Liver (tissue), 9 donors: ENCODE results near the gene TFB1M. TPM values are rescaled to one million over a fixed set of nuclear protein-coding genes. Genes with fewer than 3 reads are reported as not detected.

Experiments used
- DNase-seq: peaks from one replicate; pipeline ENCODE4 v3.0.0-alpha.2; 2017; ENCODE audit warnings: low spot score
- H3K27ac ChIP-seq, 2 donors: one replicate each; pipeline ENCODE4 v1.7.0; 2013; ENCODE audit warnings: inconsistent platforms in 2 of 2, low read length in 2 of 2, control low read depth in 1 of 2, low read depth in 1 of 2, mild to moderate bottlenecking in 1 of 2
- H3K27me3 ChIP-seq, 4 donors: one replicate each; pipeline versions ENCODE4 v1.6.1 to v1.7.0; 2013; ENCODE audit warnings: low read length in 3 of 4, inconsistent platforms in 1 of 4, mild to moderate bottlenecking in 1 of 4, moderate library complexity in 1 of 4; ENCODE audit not compliant: control insufficient read depth in 4 of 4, insufficient read depth in 4 of 4
- H3K36me3 ChIP-seq, 4 donors: one replicate each; pipeline versions ENCODE4 v1.6.1 to v1.7.0; 2013; ENCODE audit warnings: low read length in 3 of 4, mild to moderate bottlenecking in 3 of 4, low read depth in 1 of 4, moderate library complexity in 1 of 4; ENCODE audit not compliant: control insufficient read depth in 4 of 4, insufficient read depth in 3 of 4
- H3K4me1 ChIP-seq, 4 donors: one replicate each; pipeline versions ENCODE4 v1.6.1 to v1.7.0; 2013; ENCODE audit warnings: low read length in 3 of 4, mild to moderate bottlenecking in 3 of 4, moderate library complexity in 1 of 4; ENCODE audit not compliant: control insufficient read depth in 4 of 4, insufficient read depth in 4 of 4
- H3K4me3 ChIP-seq, 3 donors: one replicate each; pipeline versions ENCODE4 v1.6.1 to v1.7.0; 2013; ENCODE audit warnings: low read length in 3 of 3, control low read depth in 1 of 3, low read depth in 1 of 3, mild to moderate bottlenecking in 1 of 3
- H3K9ac ChIP-seq, 2 donors: one replicate each; pipeline ENCODE4 v1.7.0; 2013; ENCODE audit warnings: low read length in 2 of 2, mild to moderate bottlenecking in 2 of 2, moderate library complexity in 2 of 2, control low read depth in 1 of 2, low read depth in 1 of 2
- H3K9me3 ChIP-seq, 4 donors: one replicate each; pipeline versions ENCODE4 v1.6.1 to v1.7.0; 2013; ENCODE audit warnings: low read length in 3 of 4; ENCODE audit not compliant: control insufficient read depth in 4 of 4
- ATF3 ChIP-seq: IDR thresholded peaks from 2 replicates; pipeline ENCODE4 v1.6.1; 2016; ENCODE audit warnings: antibody characterized with exemption
- EGR1 ChIP-seq, 2 donors: IDR thresholded peaks; 2 replicates each; pipeline ENCODE4 v1.6.1; 2016 to 2018; ENCODE audit warnings: antibody characterized with exemption in 2 of 2, low read depth in 2 of 2
- FOXA1 ChIP-seq: IDR thresholded peaks from 2 replicates; pipeline ENCODE4 v1.6.1; 2016; ENCODE audit warnings: antibody characterized with exemption
- FOXA2 ChIP-seq: IDR thresholded peaks from 2 replicates; pipeline ENCODE4 v1.6.1; 2016; ENCODE audit warnings: antibody characterized with exemption
- GABPA ChIP-seq, 2 donors: IDR thresholded peaks in 1 of 2; conservative IDR thresholded peaks in 1 of 2; 2 replicates each; pipeline ENCODE4 v1.6.1; 2016; ENCODE audit warnings: antibody characterized with exemption in 2 of 2, mild to moderate bottlenecking in 1 of 2, moderate library complexity in 1 of 2
- HNF4A ChIP-seq, 2 donors: conservative IDR thresholded peaks; 2 replicates each; pipeline ENCODE4 v1.6.1; 2016; ENCODE audit warnings: antibody characterized with exemption in 2 of 2, mild to moderate bottlenecking in 2 of 2
- HNF4G ChIP-seq: IDR thresholded peaks from 2 replicates; pipeline ENCODE4 v1.6.1; 2016; ENCODE audit warnings: antibody characterized with exemption
- JUND ChIP-seq, 2 donors: IDR thresholded peaks; 2 replicates each; pipeline ENCODE4 v1.6.1; 2016; ENCODE audit warnings: antibody characterized with exemption in 2 of 2
- MAX ChIP-seq: IDR thresholded peaks from 2 replicates; pipeline ENCODE4 v1.6.1; 2016; ENCODE audit warnings: antibody characterized with exemption
- NR2F2 ChIP-seq: IDR thresholded peaks from 2 replicates; pipeline ENCODE4 v1.6.1; 2016; ENCODE audit warnings: antibody characterized with exemption
- RAD21 ChIP-seq, 2 donors: IDR thresholded peaks; 2 replicates each; pipeline ENCODE4 v1.6.1; 2016; ENCODE audit warnings: antibody characterized with exemption in 2 of 2, mild to moderate bottlenecking in 2 of 2
- REST ChIP-seq: IDR thresholded peaks from 2 replicates; pipeline ENCODE4 v1.6.1; 2016; ENCODE audit warnings: antibody characterized with exemption, mild to moderate bottlenecking
- RXRA ChIP-seq, 2 donors: IDR thresholded peaks; 2 replicates each; pipeline ENCODE4 v1.6.1; 2017 to 2018; ENCODE audit warnings: antibody characterized with exemption in 2 of 2, mild to moderate bottlenecking in 1 of 2
- SP1 ChIP-seq: IDR thresholded peaks from 2 replicates; pipeline ENCODE4 v1.6.1; 2018; ENCODE audit warnings: antibody characterized with exemption, mild to moderate bottlenecking
- TAF1 ChIP-seq: conservative IDR thresholded peaks from 2 replicates; pipeline ENCODE4 v1.6.1; 2016; ENCODE audit warnings: antibody characterized with exemption, mild to moderate bottlenecking
- YY1 ChIP-seq: IDR thresholded peaks from 2 replicates; pipeline ENCODE4 v1.6.1; 2016; ENCODE audit warnings: antibody characterized with exemption, mild to moderate bottlenecking
- WGBS: extraction: QIAGEN DNeasy Blood & Tissue Kit; methylation state at CpG from one replicate; pipeline ENCODE4 v1.1.7; 2013; 5-methylcytosine and 5-hydroxymethylcytosine counted together
- polyA plus RNA-seq, 2 donors: library from polyadenylated mRNA; stranded (reverse) in 1 of 2; unstranded in 1 of 2; fragments of 200-250 nt in 1 of 2; fragments of >200 nt in 1 of 2; fragmentation: Nextera tagmentation in 1 of 2; extraction: Ambion mirVana in 1 of 2; gene quantifications; one replicate each; pipeline versions ENCODE4 v1.2.1 to v1.2.3, GENCODE V29; 2013 to 2015
- total RNA-seq, 2 donors: library from RNA; depleted of rRNA; stranded (reverse); fragments of >200 nt; gene quantifications; one replicate each; pipeline ENCODE4 v1.2.3, GENCODE V29; 2014
- TF ChIP-seq, protein P1 (sequence below): IDR thresholded peaks from 2 replicates; pipeline ENCODE4 v1.6.1; 2016; ENCODE audit warnings: antibody characterized with exemption
- TF ChIP-seq, protein P2 (sequence below): fragments of 150-350 bp; IDR thresholded peaks from 2 replicates; pipeline ENCODE4 v1.5.1; 2017; ENCODE audit warnings: improper control_type of control experiment, low read depth, low read length; ENCODE audit not compliant: missing input control
- donor health status: healthy.
- donor health status: healthy.
- donor health status: healthy.
- donor health status: healthy.
- donor health status: healthy.

The TFB1M gene
- total and polyA plus RNA-seq, 4 donors = 9.2 to 17.0 (median 12.6) TPM

DNA sequence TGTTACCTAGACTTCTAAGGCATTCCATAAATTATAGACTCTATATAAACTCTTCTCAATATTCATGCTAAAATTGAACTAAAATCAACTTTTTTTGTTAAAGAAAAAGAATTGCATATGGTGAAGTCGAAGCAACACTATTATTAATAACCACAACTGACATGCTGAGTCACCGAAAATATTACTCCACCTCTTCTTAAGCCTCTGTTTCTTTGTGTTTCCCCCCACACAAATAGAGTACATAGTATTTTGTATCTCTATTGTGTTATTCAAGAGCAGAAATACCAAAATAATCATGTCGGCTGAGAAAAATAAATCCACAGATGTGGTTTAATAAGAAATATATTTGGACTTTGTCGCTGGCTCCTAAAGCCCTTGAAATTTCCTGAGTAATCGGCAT, 23.8 kb downstream of the TFB1M start:
- no peaks in the 10 kb centered on the region for H3K9me3 ChIP-seq
- no peak overlapping the region for H3K9ac ChIP-seq
- H3K4me1 ChIP-seq = no peaks in the 10 kb centered on the region
- H3K4me3 ChIP-seq = no peak overlapping the region
- 98% methylated on average over 5 of the region's 5 CpGs for WGBS
- H3K27ac ChIP-seq = no peak overlapping the region
- no peak for DNase-seq
- TF ChIP-seq NR2F2 (no peak), GABPA (IDR thresholded peaks at IDR 0.05 in 1 of 2, conservative IDR thresholded peaks at IDR 0.05 in 1 of 2) (no peak), SP1 (no peak), HNF4G (no peak), YY1 (no peak), HNF4A (conservative IDR thresholded peaks at IDR 0.05) (no peak), MAX (no peak), ATF3 (no peak), TAF1 (no peak), REST (no peak), RAD21 (IDR thresholded peaks at IDR 0.05) (no peak), EGR1 (IDR thresholded peaks at IDR 0.05; ENCODE audit: low read depth in 2 of 2) (no peak), RXRA (IDR thresholded peaks at IDR 0.05) (no peak), JUND (IDR thresholded peaks at IDR 0.05) (no peak), FOXA1 (no peak), FOXA2 (no peak)
- TF ChIP-seq, protein P1, sequence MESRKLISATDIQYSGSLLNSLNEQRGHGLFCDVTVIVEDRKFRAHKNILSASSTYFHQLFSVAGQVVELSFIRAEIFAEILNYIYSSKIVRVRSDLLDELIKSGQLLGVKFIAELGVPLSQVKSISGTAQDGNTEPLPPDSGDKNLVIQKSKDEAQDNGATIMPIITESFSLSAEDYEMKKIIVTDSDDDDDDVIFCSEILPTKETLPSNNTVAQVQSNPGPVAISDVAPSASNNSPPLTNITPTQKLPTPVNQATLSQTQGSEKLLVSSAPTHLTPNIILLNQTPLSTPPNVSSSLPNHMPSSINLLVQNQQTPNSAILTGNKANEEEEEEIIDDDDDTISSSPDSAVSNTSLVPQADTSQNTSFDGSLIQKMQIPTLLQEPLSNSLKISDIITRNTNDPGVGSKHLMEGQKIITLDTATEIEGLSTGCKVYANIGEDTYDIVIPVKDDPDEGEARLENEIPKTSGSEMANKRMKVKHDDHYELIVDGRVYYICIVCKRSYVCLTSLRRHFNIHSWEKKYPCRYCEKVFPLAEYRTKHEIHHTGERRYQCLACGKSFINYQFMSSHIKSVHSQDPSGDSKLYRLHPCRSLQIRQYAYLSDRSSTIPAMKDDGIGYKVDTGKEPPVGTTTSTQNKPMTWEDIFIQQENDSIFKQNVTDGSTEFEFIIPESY = no peak
- TF ChIP-seq, protein P2, sequence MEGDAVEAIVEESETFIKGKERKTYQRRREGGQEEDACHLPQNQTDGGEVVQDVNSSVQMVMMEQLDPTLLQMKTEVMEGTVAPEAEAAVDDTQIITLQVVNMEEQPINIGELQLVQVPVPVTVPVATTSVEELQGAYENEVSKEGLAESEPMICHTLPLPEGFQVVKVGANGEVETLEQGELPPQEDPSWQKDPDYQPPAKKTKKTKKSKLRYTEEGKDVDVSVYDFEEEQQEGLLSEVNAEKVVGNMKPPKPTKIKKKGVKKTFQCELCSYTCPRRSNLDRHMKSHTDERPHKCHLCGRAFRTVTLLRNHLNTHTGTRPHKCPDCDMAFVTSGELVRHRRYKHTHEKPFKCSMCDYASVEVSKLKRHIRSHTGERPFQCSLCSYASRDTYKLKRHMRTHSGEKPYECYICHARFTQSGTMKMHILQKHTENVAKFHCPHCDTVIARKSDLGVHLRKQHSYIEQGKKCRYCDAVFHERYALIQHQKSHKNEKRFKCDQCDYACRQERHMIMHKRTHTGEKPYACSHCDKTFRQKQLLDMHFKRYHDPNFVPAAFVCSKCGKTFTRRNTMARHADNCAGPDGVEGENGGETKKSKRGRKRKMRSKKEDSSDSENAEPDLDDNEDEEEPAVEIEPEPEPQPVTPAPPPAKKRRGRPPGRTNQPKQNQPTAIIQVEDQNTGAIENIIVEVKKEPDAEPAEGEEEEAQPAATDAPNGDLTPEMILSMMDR = no peak
- H3K36me3 ChIP-seq = peaks cover 4 to 31% (median 17%) of the 10 kb centered on the region in 4 donors
- no peaks in the 10 kb centered on the region for H3K27me3 ChIP-seq
